ENCODE measurements around the gene OPN4. TPM values are rescaled to one million over a fixed set of nuclear protein-coding genes. Genes with fewer than 3 reads are reported as not detected.
A peak's percentile ranks its signal among the peaks of the same experiment; 100 is the strongest.

The OPN4 gene
- total and polyA plus RNA-seq, 2 of the 8 experiments (the other 6 are each of a cell fraction or from before 2014, with no cell fraction given) = not detected

DNA sequence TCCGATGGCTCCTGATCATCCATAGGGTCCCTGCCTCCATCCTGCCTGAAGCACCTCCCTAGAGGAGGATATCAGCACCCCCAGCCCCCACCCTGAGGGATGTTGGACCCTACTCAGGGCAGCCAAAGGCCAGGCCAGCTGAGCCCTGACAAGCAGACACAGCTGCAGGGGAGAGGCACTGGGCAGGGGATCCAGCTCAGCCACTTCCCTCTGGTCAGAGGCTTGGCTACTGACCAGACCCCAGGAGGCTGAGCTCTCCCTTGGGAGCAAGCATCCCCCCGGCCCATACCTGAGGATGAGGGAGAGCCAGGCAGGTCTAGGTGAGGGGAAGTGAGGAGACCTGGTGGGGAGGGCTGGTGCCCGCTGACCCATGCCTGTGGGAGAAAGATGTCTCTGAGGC is 20.6 kb downstream of the OPN4 start:
- Histone ChIP-seq H2BK5ac (ENCODE audit: low read depth, low read length) (no peak overlapping the region), H3K4me3 (ENCODE audit: extremely low read depth in 1 of 4, insufficient read depth in 2 of 4, low read depth in 3 of 4, low read length in 4 of 4) (no peak overlapping the region), H3K27me3 (replicated peaks in 1 of 4; ENCODE audit: control insufficient read depth in 3 of 4, extremely low read depth in 1 of 4, insufficient read depth in 3 of 4, low read length in 3 of 4) (no peaks in the 10 kb centered on the region), H2BK15ac (ENCODE audit: low read length) (no peak overlapping the region), H3K4me1 (replicated peaks in 1 of 4; ENCODE audit: control insufficient read depth in 3 of 4, insufficient read depth in 4 of 4, low read length in 3 of 4) (peaks cover 3 to 38% (median 21%) of the 10 kb centered on the region in 4 experiments), H2AFZ (ENCODE audit: low read length) (no peak overlapping the region), H2BK12ac (ENCODE audit: low read depth, low read length) (peak overlapping the region; percentile 12; the same call in 1 of the 2 replicates), H3K27ac (ENCODE audit: low read depth, low read length) (no peak overlapping the region), H4K91ac (replicated peaks; ENCODE audit: insufficient read length, low read length) (peak overlapping the region; percentile 55), H3K56ac (replicated peaks; ENCODE audit: insufficient read length, low read depth, low read length) (no peak overlapping the region), H3K4me2 (ENCODE audit: insufficient read depth in 1 of 2, low read depth in 2 of 2, low read length in 2 of 2) (no peak overlapping the region), H4K8ac (ENCODE audit: extremely low read depth, insufficient read depth, low read length) (no peak overlapping the region), H3K9me3 (ENCODE audit: insufficient read depth in 2 of 2, low read depth in 1 of 2, low read length in 1 of 2) (no peaks in the 10 kb centered on the region), H2AK5ac (ENCODE audit: low read depth, low read length) (no peak overlapping the region), H3K14ac (ENCODE audit: insufficient read length) (no peak overlapping the region), H2BK120ac (replicated peaks; ENCODE audit: low read depth, low read length) (no peak overlapping the region), H3K9ac (replicated peaks in 1 of 4; ENCODE audit: extremely low read depth in 1 of 4, low read depth in 3 of 4, low read length in 3 of 4) (no peak overlapping the region), H3K36me3 (ENCODE audit: control insufficient read depth in 2 of 4, insufficient read depth in 4 of 4, low read length in 3 of 4) (no peaks in the 10 kb centered on the region), H4K20me1 (replicated peaks in 1 of 2; ENCODE audit: control insufficient read depth in 1 of 2, insufficient read depth in 2 of 2, low read length in 2 of 2) (no peaks in the 10 kb centered on the region), H3K4ac (replicated peaks; ENCODE audit: insufficient read length, low read depth, low read length) (peak overlapping the region; percentile 46), H3K23ac (ENCODE audit: insufficient read length) (no peak overlapping the region), H3K18ac (ENCODE audit: extremely low read depth, low read length) (no peak overlapping the region; the same call in 1 of the 2 replicates), H3K79me1 (ENCODE audit: low read depth, low read length) (no peaks in the 10 kb centered on the region), H2BK20ac (ENCODE audit: low read length) (no peak overlapping the region), H3K23me2 (ENCODE audit: low read depth, low read length) (no peaks in the 10 kb centered on the region), H4K5ac (ENCODE audit: insufficient read length, low read depth, low read length) (no peak overlapping the region), H3K79me2 (ENCODE audit: control insufficient read depth in 1 of 2, insufficient read depth in 2 of 2, low read length in 2 of 2) (no peaks in the 10 kb centered on the region)
- WGBS, 2 experiments (ENCODE audit: extremely low coverage in 1 of 2, insufficient coverage in 1 of 2, insufficient read length in 1 of 2, insufficient replicate concordance in 2 of 2, low coverage in 1 of 2, low lambda C conversion rate in 2 of 2, missing lambda C conversion rate in 1 of 2) = 86% methylated on average over 3 of the region's 3 CpGs; no CpG with 5 or more reads in 1 of the 2 experiments
- TF ChIP-seq CREB1 (IDR thresholded peaks at IDR 0.05) (no peak), CEBPB (IDR thresholded peaks at IDR 0.05; ENCODE audit: low read depth, low read length) (no peak), ZNF274 (IDR thresholded peaks at IDR 0.05; ENCODE audit: borderline replicate concordance, extremely low read depth, low read length) (no peak), RFX5 (IDR thresholded peaks at IDR 0.05; ENCODE audit: borderline replicate concordance, low read depth, low read length) (no peak)
- ChIA-PET POLR2A (ENCODE audit: partially characterized antibody) (interaction anchor here (1.9 kb wide), 1 partner anchor 9 kb away, joined by 4 read pairs; no protein-coding TSS in a partner anchor), CTCF (ENCODE audit: partially characterized antibody) (interaction anchor here (0.6 to 4.9 kb wide), 11 partner anchors 10 to 285 kb away, joined by 3 to 50 read pairs (median 4); no protein-coding TSS in a partner anchor)
- DNase-seq (ENCODE audit: low read depth in 1 of 2, low spot score in 2 of 2) (no peak), FAIRE-seq (no peak)

Data from H1 (cell line).